Smooth muscle cell (in vitro differentiated cells): ENCODE results near the gene ECM2. TPM values are rescaled to one million over a fixed set of nuclear protein-coding genes. Genes with fewer than 3 reads are reported as not detected.

Experiments
- DNase-seq: peaks from one replicate; lab custom pipeline; 2025; ENCODE audit not compliant: unreplicated experiment; lab: John Stamatoyannopoulos, UW
- H2AFZ ChIP-seq: fragments of 200-600 bp; sonication (generic); 2 replicates; pipeline ENCODE4 v1.6.0; 2016; ENCODE audit warnings: antibody characterized with exemption, low read depth, mild to moderate bottlenecking
- H3F3A ChIP-seq: fragments of 200-600 bp; sonication (generic); 2 replicates; pipeline ENCODE4 v1.6.0; 2017; ENCODE audit warnings: antibody characterized with exemption, low read depth
- H3K27ac ChIP-seq: fragments of 200-600 bp; sonication (generic); 2 replicates; pipeline ENCODE4 v1.5.1; 2016; ENCODE audit warnings: low read depth, mild to moderate bottlenecking
- H3K27me3 ChIP-seq: fragments of 200-600 bp; sonication (generic); 2 replicates; pipeline ENCODE4 v1.6.1; 2016; ENCODE audit warnings: low read depth, mild to moderate bottlenecking
- H3K36me3 ChIP-seq: fragments of 200-600 bp; sonication (generic); 2 replicates; pipeline ENCODE4 v1.5.1; 2016; ENCODE audit warnings: low read depth
- H3K4me1 ChIP-seq: fragments of 200-600 bp; sonication (generic); 2 replicates; pipeline ENCODE4 v1.5.1; 2016; ENCODE audit warnings: low read depth
- H3K4me2 ChIP-seq: fragments of 200-600 bp; sonication (generic); 2 replicates; pipeline ENCODE4 v1.6.0; 2016; ENCODE audit warnings: mild to moderate bottlenecking
- H3K4me3 ChIP-seq: fragments of 200-600 bp; sonication (generic); 2 replicates; pipeline ENCODE4 v1.5.1; 2016; ENCODE audit warnings: mild to moderate bottlenecking
- H3K79me2 ChIP-seq: fragments of 200-600 bp; sonication (generic); 2 replicates; pipeline ENCODE4 v1.6.0; 2016; ENCODE audit warnings: low read depth, mild to moderate bottlenecking
- H3K9ac ChIP-seq: fragments of 200-600 bp; sonication (generic); 2 replicates; pipeline ENCODE4 v1.6.0; 2016; ENCODE audit warnings: low read depth
- H3K9me3 ChIP-seq: fragments of 200-600 bp; sonication (generic); replicated peaks from 2 replicates; pipeline ENCODE4 v1.5.1; 2016; ENCODE audit warnings: low read depth
- H4K20me1 ChIP-seq: fragments of 200-600 bp; sonication (generic); 2 replicates; pipeline ENCODE4 v1.6.0; 2016; ENCODE audit warnings: low read depth
- WGBS: methylation state at CpG from one replicate; pipeline ENCODE4 v1.1.7; 2016; ENCODE audit warnings: low lambda C conversion rate; 5-methylcytosine and 5-hydroxymethylcytosine counted together
- polyA plus RNA-seq: library from polyadenylated mRNA; unstranded; fragments of >200 nt; fragmentation: Nextera tagmentation; extraction: Ambion mirVana; gene quantifications from 2 replicates; pipeline ENCODE4 v1.2.1, GENCODE V29; 2016
- total RNA-seq: library from RNA; depleted of rRNA; stranded (reverse); fragments of >200 nt; gene quantifications from 2 replicates; pipeline ENCODE4 v1.2.3, GENCODE V29; 2014
- TF ChIP-seq, protein P1 (sequence below): fragments of 200-600 bp; sonication (generic); IDR thresholded peaks from 2 replicates; pipeline ENCODE4 v1.5.1; 2017; ENCODE audit warnings: borderline replicate concordance, mild to moderate bottlenecking, antibody characterized with exemption; ENCODE audit not compliant: insufficient read depth, poor library complexity, severe bottlenecking

The ECM2 gene
- total and polyA plus RNA-seq, 2 experiments from 2014 or later: 0.27 to 0.37 TPM

DNA sequence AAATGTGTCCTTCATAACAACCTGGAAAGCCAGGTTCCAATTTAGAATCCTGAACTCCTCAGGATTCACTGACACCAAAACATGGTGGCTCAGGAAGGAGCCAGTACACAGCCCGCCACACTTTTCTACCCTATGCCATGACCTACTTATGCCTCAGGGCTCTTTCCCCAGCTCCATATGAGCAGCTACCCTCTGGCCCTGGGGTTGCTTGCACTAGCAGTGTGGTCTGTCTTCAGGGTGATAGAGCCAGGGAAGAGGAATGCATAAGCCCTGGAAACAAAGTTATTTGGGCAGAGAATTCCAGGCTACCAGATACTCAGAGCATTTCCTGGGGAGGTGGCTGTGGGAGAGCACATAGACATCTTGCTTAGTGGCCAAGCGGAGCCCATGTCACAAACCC is 15.0 kb upstream of the ECM2 start:
- H3K9me3 ChIP-seq: no peaks in the 10 kb centered on the region
- DNase-seq: no peak
- no peaks in the 10 kb centered on the region for H4K20me1 ChIP-seq
- H3F3A ChIP-seq: no peaks in the 10 kb centered on the region
- no peak overlapping the region for H3K27ac ChIP-seq
- WGBS: 87% methylated on average over 2 of the region's 2 CpGs
- H3K4me2 ChIP-seq: no peak overlapping the region
- H3K4me1 ChIP-seq: no peaks in the 10 kb centered on the region
- no peaks in the 10 kb centered on the region for H3K79me2 ChIP-seq
- TF ChIP-seq, protein P1, sequence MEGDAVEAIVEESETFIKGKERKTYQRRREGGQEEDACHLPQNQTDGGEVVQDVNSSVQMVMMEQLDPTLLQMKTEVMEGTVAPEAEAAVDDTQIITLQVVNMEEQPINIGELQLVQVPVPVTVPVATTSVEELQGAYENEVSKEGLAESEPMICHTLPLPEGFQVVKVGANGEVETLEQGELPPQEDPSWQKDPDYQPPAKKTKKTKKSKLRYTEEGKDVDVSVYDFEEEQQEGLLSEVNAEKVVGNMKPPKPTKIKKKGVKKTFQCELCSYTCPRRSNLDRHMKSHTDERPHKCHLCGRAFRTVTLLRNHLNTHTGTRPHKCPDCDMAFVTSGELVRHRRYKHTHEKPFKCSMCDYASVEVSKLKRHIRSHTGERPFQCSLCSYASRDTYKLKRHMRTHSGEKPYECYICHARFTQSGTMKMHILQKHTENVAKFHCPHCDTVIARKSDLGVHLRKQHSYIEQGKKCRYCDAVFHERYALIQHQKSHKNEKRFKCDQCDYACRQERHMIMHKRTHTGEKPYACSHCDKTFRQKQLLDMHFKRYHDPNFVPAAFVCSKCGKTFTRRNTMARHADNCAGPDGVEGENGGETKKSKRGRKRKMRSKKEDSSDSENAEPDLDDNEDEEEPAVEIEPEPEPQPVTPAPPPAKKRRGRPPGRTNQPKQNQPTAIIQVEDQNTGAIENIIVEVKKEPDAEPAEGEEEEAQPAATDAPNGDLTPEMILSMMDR: no peak
- H3K4me3 ChIP-seq: no peak overlapping the region
- H2AFZ ChIP-seq: no peak overlapping the region
- no peak overlapping the region for H3K9ac ChIP-seq
- no peaks in the 10 kb centered on the region for H3K36me3 ChIP-seq
- H3K27me3 ChIP-seq: no peaks in the 10 kb centered on the region

DNA sequence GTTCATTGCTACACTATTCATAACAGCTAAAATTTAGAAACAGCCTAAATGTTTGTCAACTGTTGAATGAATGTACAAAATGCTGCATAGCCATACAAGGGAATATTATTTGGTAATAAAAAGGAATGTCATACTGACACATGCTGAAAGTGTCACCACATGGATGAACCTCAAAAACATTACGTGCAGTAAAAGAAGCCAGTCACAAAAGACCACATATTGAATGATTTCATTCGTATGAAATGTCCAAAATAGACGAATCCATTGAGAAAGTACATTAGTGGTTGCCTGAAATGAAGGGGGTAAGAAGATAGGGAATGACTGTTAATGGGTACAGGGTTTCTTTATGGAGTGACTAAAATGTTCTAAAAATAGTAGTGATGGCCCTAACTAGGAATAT is 11.6 kb upstream of the ECM2 start:
- TF ChIP-seq, protein P1: no peak
- Histone ChIP-seq H3K36me3 (no peaks in the 10 kb centered on the region), H2AFZ (no peak overlapping the region), H3K27me3 (no peaks in the 10 kb centered on the region), H3F3A (no peaks in the 10 kb centered on the region), H3K79me2 (no peaks in the 10 kb centered on the region), H4K20me1 (no peaks in the 10 kb centered on the region), H3K4me3 (no peak overlapping the region), H3K4me2 (no peak overlapping the region), H3K9me3 (no peaks in the 10 kb centered on the region), H3K9ac (no peak overlapping the region), H3K27ac (no peak overlapping the region), H3K4me1 (no peaks in the 10 kb centered on the region)
- 80% methylated on average over 3 of the region's 3 CpGs for WGBS
- no peak for DNase-seq

DNA sequence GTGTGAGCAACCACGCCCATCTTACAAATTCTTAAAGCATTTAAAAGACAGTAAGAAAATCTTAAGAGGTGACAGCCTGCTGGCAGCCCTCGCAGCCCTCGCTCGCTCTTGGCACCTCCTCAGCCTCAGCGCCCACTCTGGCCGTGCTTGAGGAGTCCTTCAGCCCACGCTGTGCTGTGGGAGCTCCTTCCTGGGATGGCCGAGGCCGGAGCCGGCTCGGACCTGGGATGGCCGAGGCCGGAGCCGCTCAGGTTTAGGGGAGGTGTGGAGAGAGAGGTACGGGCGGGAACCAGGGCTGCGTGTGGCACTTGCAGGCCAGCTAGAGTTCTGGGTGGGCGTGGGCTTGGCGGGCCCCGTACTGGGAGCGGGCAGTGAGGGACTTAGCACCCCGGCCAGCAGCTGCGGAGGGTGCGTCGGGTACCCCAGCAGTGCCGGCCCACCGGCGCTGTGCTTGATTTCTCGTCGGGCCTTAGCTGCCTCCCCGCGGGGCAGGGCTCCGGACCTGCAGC is 9.3 kb upstream of the ECM2 start:
- H3K36me3 ChIP-seq: no peaks in the 10 kb centered on the region
- no peak overlapping the region for H3K4me2 ChIP-seq
- H2AFZ ChIP-seq: no peak overlapping the region
- WGBS: 98% methylated on average over 27 of the region's 33 CpGs
- no peak for DNase-seq
- no peaks in the 10 kb centered on the region for H3K4me1 ChIP-seq
- H3K27me3 ChIP-seq: no peaks in the 10 kb centered on the region
- no peaks in the 10 kb centered on the region for H3K9me3 ChIP-seq
- H4K20me1 ChIP-seq: no peaks in the 10 kb centered on the region
- H3K9ac ChIP-seq: no peak overlapping the region
- H3K4me3 ChIP-seq: no peak overlapping the region
- no peaks in the 10 kb centered on the region for H3K79me2 ChIP-seq
- no peak overlapping the region for H3K27ac ChIP-seq
- H3F3A ChIP-seq: no peaks in the 10 kb centered on the region
- TF ChIP-seq, protein P1: no peak

DNA sequence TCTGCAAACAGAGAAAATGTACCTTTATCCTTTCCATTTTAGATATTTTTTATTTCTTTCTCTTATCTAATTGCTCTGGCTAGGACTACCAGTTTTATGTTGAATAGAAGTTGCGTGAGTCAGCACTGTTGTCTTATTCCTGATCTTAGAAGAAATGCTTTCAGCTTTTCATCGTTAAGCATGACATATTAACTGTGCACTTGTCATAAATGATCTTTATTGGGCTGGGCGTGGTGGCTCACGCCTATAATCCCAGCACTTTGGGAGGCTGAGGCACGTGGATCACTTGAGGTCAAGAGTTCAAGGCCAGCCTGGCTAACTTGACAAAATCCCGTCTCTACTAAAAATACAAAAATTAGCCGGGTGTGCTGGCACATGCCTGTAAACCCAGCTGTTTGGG is 8.2 kb upstream of the ECM2 start:
- H3K9me3 ChIP-seq: no peaks in the 10 kb centered on the region
- H3K36me3 ChIP-seq: no peaks in the 10 kb centered on the region
- H4K20me1 ChIP-seq: no peaks in the 10 kb centered on the region
- DNase-seq: no peak
- H3K9ac ChIP-seq: no peak overlapping the region
- H3K4me1 ChIP-seq: no peaks in the 10 kb centered on the region
- no peak overlapping the region for H2AFZ ChIP-seq
- no peaks in the 10 kb centered on the region for H3K79me2 ChIP-seq
- H3K4me2 ChIP-seq: no peak overlapping the region
- H3K4me3 ChIP-seq: no peak overlapping the region
- WGBS: 64% methylated on average over 7 of the region's 7 CpGs
- H3F3A ChIP-seq: no peaks in the 10 kb centered on the region
- TF ChIP-seq, protein P1: no peak
- H3K27ac ChIP-seq: no peak overlapping the region
- H3K27me3 ChIP-seq: no peaks in the 10 kb centered on the region
